Right lobe of liver (tissue), 6 donors: Measurements from ENCODE around the gene ANKS1B. TPM values are rescaled to one million over a fixed set of nuclear protein-coding genes. Genes with fewer than 3 reads are reported as not detected.

ENCODE experiments used
- ATAC-seq, 4 donors: fragments of 200-7000 bp; cut with Tn5 transposase; one replicate each; pipeline ENCODE4 v1.9.1; 2020; ENCODE audit warnings: mild to moderate bottlenecking in 4 of 4, moderate library complexity in 4 of 4
- DNase-seq, 3 donors: peaks; one replicate each; pipeline ENCODE4 v3.0.0-alpha.2; 2020
- H3K27ac ChIP-seq, 3 donors: fragments of 200-600 bp; one replicate each; pipeline ENCODE4 v1.8.0; 2022
- H3K27me3 ChIP-seq, 2 donors: fragments of 200-600 bp; one replicate each; pipeline ENCODE4 v1.8.0; 2022
- H3K36me3 ChIP-seq, 4 donors: fragments of 200-600 bp; sonication (generic) in 1 of 4; one replicate each; pipeline versions ENCODE4 v1.5.1 to v1.8.0; 2017 to 2022; ENCODE audit warnings: control low read depth in 1 of 4
- H3K4me1 ChIP-seq, 4 donors: fragments of 200-600 bp; sonication (generic) in 1 of 4; one replicate each; pipeline versions ENCODE4 v1.5.1 to v1.8.0; 2017 to 2022; ENCODE audit warnings: control low read depth in 1 of 4
- H3K4me3 ChIP-seq, 3 donors: fragments of 200-600 bp; one replicate each; pipeline ENCODE4 v1.8.0; 2022
- H3K9me3 ChIP-seq, 4 donors: fragments of 200-600 bp; sonication (generic) in 1 of 4; one replicate each; pipeline versions ENCODE4 v1.5.1 to v1.8.0; 2017 to 2022; ENCODE audit warnings: control low read depth in 1 of 4
- CTCF ChIP-seq, 4 donors: fragments of 200-600 bp in 3 of 4; fragments of 450-650 bp in 1 of 4; IDR thresholded peaks; one replicate each; pipeline versions ENCODE4 v1.5.1 to v1.8.0; 2016 to 2022; ENCODE audit warnings: antibody characterized with exemption in 4 of 4, mild to moderate bottlenecking in 2 of 4
- POLR2A ChIP-seq: fragments of 450-650 bp; IDR thresholded peaks from one replicate; pipeline ENCODE4 v1.6.1; 2017; ENCODE audit warnings: antibody characterized with exemption, mild to moderate bottlenecking
- WGBS: methylation state at CpG from one replicate; pipeline ENCODE4 v1.1.6; 2018; ENCODE audit warnings: low coverage, low lambda C conversion rate; ENCODE audit not compliant: insufficient coverage; ENCODE audit errors: missing lambda C conversion rate; 5-methylcytosine and 5-hydroxymethylcytosine counted together
- intact Hi-C, 2 donors: fragments of 100-400 bp; cut with DNase I; formaldehyde crosslinking; loops; one replicate each; pipeline versions ENCODE4 v1.11.2 to v1.14.1; 2022
- small RNA-seq, 2 experiments: library from RNA; depleted of rRNA; stranded (forward); fragments of <200 nt; gene quantifications; one replicate each; pipeline ENCODE3, GENCODE V24; 2016
- total RNA-seq, 6 experiments: library from RNA; depleted of rRNA in 2 of 6; stranded (reverse); fragments of >200 nt in 2 of 6; fragmentation: NEBNext Ultra II Directional in 3 of 6; extraction: Animal tissue kit (Norgen Biotek cat#: 25700) in 3 of 6; gene quantifications; one replicate each; pipeline versions ENCODE4 v1.1.0 to v1.2.4, GENCODE V29; 2016 to 2023
- donor health status: DM: no; HTN: yes; CAD: no.
- donor health status: DM: no; HTN: no; CAD: no.
- donor health status: DM: no; HTN: no; CAD: no.
- donor health status: DM: no; HTN: yes; CAD: no.
- donor health status: DM: no; HTN: yes; CAD: no.

Gene ANKS1B
- total RNA-seq, 6 experiments from 2014 or later: 0.17 to 1.9 (median 0.44) TPM; not detected in 1

DNA sequence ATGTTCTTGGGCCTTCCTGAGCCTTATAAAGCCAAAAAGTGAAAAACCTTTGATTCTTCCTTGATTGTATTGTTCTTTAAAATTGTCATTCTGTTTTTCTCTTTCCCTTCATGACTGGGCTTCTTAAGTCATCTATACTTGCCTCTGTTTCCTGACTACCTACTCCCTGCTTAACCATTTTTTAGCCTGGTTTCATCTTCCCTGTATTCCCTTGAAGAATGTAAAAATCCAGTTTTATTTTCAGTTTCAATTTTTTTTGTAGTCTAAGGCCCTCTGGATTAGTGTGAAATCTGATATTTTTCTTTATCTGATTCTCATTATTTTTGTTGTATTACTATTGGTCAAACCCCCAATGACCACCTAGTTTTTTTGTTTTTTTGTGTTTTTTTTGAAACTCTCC is 1293.4 kb downstream of the ANKS1B start:
- Histone ChIP-seq H3K36me3 (peaks cover 0 to 2% (median 0%) of the 10 kb centered on the region in 4 donors), H3K27me3 (no peaks in the 10 kb centered on the region), H3K4me3 (no peak overlapping the region), H3K4me1 (peaks cover 0 to 5% (median 0%) of the 10 kb centered on the region in 4 donors), H3K9me3 (no peaks in the 10 kb centered on the region), H3K27ac (no peak overlapping the region)
- intact Hi-C loops: no loop called here
- ATAC-seq: no peak
- DNase-seq: no peak
- TF ChIP-seq POLR2A: no peak
- no peak for TF ChIP-seq CTCF (IDR thresholded peaks at IDR 0.05)

DNA sequence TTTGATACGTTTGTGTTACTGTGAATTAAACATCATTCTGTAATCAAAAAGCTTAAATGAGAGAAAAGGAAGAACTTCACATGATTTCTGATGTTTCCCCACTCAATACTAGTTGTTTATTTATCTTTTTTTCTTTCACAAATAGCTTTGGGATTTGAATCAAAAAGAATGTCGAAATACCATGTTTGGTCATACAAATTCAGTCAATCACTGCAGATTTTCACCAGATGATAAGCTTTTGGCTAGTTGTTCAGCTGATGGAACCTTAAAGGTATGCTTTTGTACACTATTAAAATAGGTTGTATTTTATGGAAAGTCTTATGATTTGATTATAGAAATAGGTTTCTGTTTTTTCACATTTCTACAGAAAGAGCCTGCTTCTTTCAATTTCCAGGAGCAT is 1298.1 kb downstream of the ANKS1B start:
- DNase-seq (no peak), ATAC-seq (peak; percentile 39 to 80 (median 66))
- no peak overlapping the region for H3K27ac ChIP-seq
- H3K4me1 ChIP-seq: peaks cover 0 to 8% (median 0%) of the 10 kb centered on the region in 4 donors
- 20% methylated on average over 2 of the region's 2 CpGs for WGBS
- H3K4me3 ChIP-seq: no peak overlapping the region
- TF ChIP-seq POLR2A: no peak
- TF ChIP-seq CTCF (IDR thresholded peaks at IDR 0.05): no peak
- peaks cover 0 to 17% (median 4%) of the 10 kb centered on the region in 4 donors for H3K36me3 ChIP-seq
- no peaks in the 10 kb centered on the region for H3K9me3 ChIP-seq
- no peaks in the 10 kb centered on the region for H3K27me3 ChIP-seq
- intact Hi-C loops: no loop called here

Small RNA genes lying within 50 kb of the gene (small RNA-seq; reads per million reads assigned to genes)
- gene RNA5SP366: 0.10 to 0.65 reads per million in 2 experiments

Other genes with a start within 250 kb of the ANKS1B start
- 10 to 100 TPM; 26.1 to 34.5 (median 29.8) TPM for gene BLTP3B, start 157.9 kb upstream of the ANKS1B start, total RNA-seq
- gene ACTR6, start 215.9 kb upstream of the ANKS1B start, total RNA-seq: 10 to 100 TPM in 4 of 6 experiments, 1 to 10 TPM in 2; 5.7 to 16.0 (median 13.1) TPM